WTC11 (cell line): ENCODE data around the gene ASIP. TPM values are rescaled to one million over a fixed set of nuclear protein-coding genes. Genes with fewer than 3 reads are reported as not detected.

Source experiments
- ATAC-seq: fragments of 200-7000 bp; cut with Tn5 transposase; 2 replicates; pipeline ENCODE4 v1.10.0; 2021; ENCODE audit warnings: mild to moderate bottlenecking, moderate library complexity
- CTCF ChIA-PET: fragments of 300-600 bp; sonication (Branson Sonifier 250); formaldehyde crosslinking; loops from one replicate; lab custom pipeline; 2021; ENCODE audit warnings: antibody characterized with exemption; lab: Charles Lee
- POLR2A ChIA-PET: fragments of 350-600 bp; sonication (Branson Sonifier 250); formaldehyde crosslinking; loops from one replicate; lab custom pipeline; 2021; ENCODE audit warnings: antibody characterized with exemption; lab: Charles Lee
- DNase-seq: peaks from one replicate; pipeline ENCODE4 v3.0.0; 2021; ENCODE audit warnings: low spot score
- H3K27ac Mint-ChIP-seq: 2 replicates; pipeline ENCODE4 v1.8.0; 2021; ENCODE audit warnings: mixed read lengths
- H3K27me3 Mint-ChIP-seq: 2 replicates; pipeline ENCODE4 v1.8.0; 2021; ENCODE audit warnings: low read depth, mild to moderate bottlenecking, moderate library complexity, mixed read lengths
- H3K36me3 Mint-ChIP-seq: 2 replicates; pipeline ENCODE4 v1.8.0; 2021; ENCODE audit warnings: mixed read lengths
- H3K4me1 Mint-ChIP-seq: 2 replicates; pipeline ENCODE4 v1.8.0; 2022; ENCODE audit warnings: mixed read lengths
- H3K4me3 Mint-ChIP-seq: 2 replicates; pipeline ENCODE4 v1.8.0; 2021; ENCODE audit warnings: mild to moderate bottlenecking, moderate library complexity, mixed read lengths
- H3K9me3 Mint-ChIP-seq: 2 replicates; pipeline ENCODE4 v1.8.0; 2021; ENCODE audit warnings: mixed read lengths
- ATF2 ChIP-seq: sonication (generic); formaldehyde crosslinking; IDR thresholded peaks from 2 replicates; pipeline ENCODE4 v1.8.1; 2022; ENCODE audit warnings: low read depth, missing genetic modification reagents, borderline replicate concordance
- CBFB ChIP-seq: sonication (generic); formaldehyde crosslinking; IDR thresholded peaks from 2 replicates; pipeline ENCODE4 v1.8.1; 2022; ENCODE audit warnings: mild to moderate bottlenecking, low read depth, missing genetic modification reagents
- FOXK1 ChIP-seq: sonication (generic); formaldehyde crosslinking; IDR thresholded peaks from 2 replicates; pipeline ENCODE4 v1.8.0; 2022; ENCODE audit warnings: mild to moderate bottlenecking, moderate library complexity, missing genetic modification reagents
- GRHL2 ChIP-seq: fragments of 250-450 bp; sonication (Bioruptor Pico); IDR thresholded peaks from 2 replicates; pipeline ENCODE4 v1.8.0; 2022; ENCODE audit warnings: mild to moderate bottlenecking, moderate library complexity; ENCODE audit not compliant: insufficient replicate concordance, severe bottlenecking
- IRF1 ChIP-seq: sonication (generic); formaldehyde crosslinking; IDR thresholded peaks from 2 replicates; pipeline ENCODE4 v1.8.0; 2023; ENCODE audit warnings: missing genetic modification reagents
- MLX ChIP-seq: sonication (generic); formaldehyde crosslinking; IDR thresholded peaks from 2 replicates; pipeline ENCODE4 v1.8.1; 2023; ENCODE audit warnings: mild to moderate bottlenecking, missing genetic modification reagents, moderate library complexity
- MYBL2 ChIP-seq: sonication (generic); formaldehyde crosslinking; IDR thresholded peaks from 2 replicates; pipeline ENCODE4 v1.8.1; 2023; ENCODE audit warnings: mild to moderate bottlenecking, moderate library complexity, missing genetic modification reagents
- PRDM15 ChIP-seq: sonication (generic); formaldehyde crosslinking; IDR thresholded peaks from 2 replicates; pipeline ENCODE4 v1.8.0; 2022; ENCODE audit warnings: missing genetic modification reagents
- TCF7 ChIP-seq: sonication (generic); formaldehyde crosslinking; IDR thresholded peaks from 2 replicates; pipeline ENCODE4 v1.8.0; 2022; ENCODE audit warnings: mild to moderate bottlenecking, low read depth, missing genetic modification reagents, moderate library complexity
- ZNF219 ChIP-seq: sonication (generic); formaldehyde crosslinking; IDR thresholded peaks from 2 replicates; pipeline ENCODE4 v1.8.0; 2023; ENCODE audit warnings: missing genetic modification reagents, mild to moderate bottlenecking, borderline replicate concordance
- ZNF232 ChIP-seq: sonication (generic); formaldehyde crosslinking; IDR thresholded peaks from 2 replicates; pipeline ENCODE4 v1.8.0; 2022; ENCODE audit warnings: mild to moderate bottlenecking, missing genetic modification reagents
- total RNA-seq: library from RNA; stranded (reverse); gene quantifications from 3 replicates; pipeline ENCODE4 v1.2.3, GENCODE V29; 2021
- TF ChIP-seq, protein P1 (sequence below): sonication (generic); formaldehyde crosslinking; IDR thresholded peaks from 2 replicates; pipeline ENCODE4 v1.8.1; 2022; ENCODE audit warnings: low read depth, mild to moderate bottlenecking, moderate library complexity, missing genetic modification reagents, borderline replicate concordance
- TF ChIP-seq, protein P2 (sequence below): fragments of 250-450 bp; sonication (Bioruptor Pico); IDR thresholded peaks from 2 replicates; pipeline ENCODE4 v1.8.0; 2021; ENCODE audit warnings: mild to moderate bottlenecking
- TF ChIP-seq, protein P3 (sequence below): sonication (generic); formaldehyde crosslinking; conservative IDR thresholded peaks from 2 replicates; pipeline ENCODE4 v1.8.1; 2023; ENCODE audit warnings: mild to moderate bottlenecking, low read depth, missing genetic modification reagents, moderate library complexity

Gene ASIP
- total RNA-seq, 1 experiment from 2014 or later = not detected

DNA sequence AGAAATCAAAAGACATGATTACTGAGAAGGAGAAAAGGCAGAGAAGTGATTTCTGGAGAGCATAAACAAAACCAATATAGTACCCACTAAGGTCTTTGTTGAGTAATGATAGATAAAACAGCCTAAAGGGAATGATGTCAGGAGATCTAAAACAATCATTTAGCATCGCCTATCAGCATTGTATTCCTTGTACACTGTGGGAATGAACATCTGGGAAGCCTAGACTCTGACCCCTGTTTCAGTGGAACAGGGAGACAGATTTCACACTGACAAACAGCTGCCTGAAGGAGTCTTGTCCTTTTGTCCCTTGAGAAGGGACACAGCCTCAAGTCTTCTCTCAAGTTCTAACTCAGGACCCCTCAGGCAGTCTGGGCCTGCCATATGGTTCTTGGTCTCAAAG, 1.7 kb downstream of the ASIP start (continued):
- TF ChIP-seq PRDM15 (CRISPR knock-in tag) (no peak), ATF2 (no peak), GRHL2 (CRISPR knock-in tag) (no peak), ZNF219 (CRISPR knock-in tag) (no peak), MLX (CRISPR knock-in tag) (no peak), TCF7 (no peak), FOXK1 (CRISPR knock-in tag) (no peak), CBFB (CRISPR knock-in tag) (no peak), MYBL2 (CRISPR knock-in tag) (no peak)
- TF ChIP-seq, protein P1, sequence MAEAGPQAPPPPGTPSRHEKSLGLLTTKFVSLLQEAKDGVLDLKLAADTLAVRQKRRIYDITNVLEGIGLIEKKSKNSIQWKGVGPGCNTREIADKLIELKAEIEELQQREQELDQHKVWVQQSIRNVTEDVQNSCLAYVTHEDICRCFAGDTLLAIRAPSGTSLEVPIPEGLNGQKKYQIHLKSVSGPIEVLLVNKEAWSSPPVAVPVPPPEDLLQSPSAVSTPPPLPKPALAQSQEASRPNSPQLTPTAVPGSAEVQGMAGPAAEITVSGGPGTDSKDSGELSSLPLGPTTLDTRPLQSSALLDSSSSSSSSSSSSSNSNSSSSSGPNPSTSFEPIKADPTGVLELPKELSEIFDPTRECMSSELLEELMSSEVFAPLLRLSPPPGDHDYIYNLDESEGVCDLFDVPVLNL (CRISPR knock-in tag) = no peak
- TF ChIP-seq, protein P2, sequence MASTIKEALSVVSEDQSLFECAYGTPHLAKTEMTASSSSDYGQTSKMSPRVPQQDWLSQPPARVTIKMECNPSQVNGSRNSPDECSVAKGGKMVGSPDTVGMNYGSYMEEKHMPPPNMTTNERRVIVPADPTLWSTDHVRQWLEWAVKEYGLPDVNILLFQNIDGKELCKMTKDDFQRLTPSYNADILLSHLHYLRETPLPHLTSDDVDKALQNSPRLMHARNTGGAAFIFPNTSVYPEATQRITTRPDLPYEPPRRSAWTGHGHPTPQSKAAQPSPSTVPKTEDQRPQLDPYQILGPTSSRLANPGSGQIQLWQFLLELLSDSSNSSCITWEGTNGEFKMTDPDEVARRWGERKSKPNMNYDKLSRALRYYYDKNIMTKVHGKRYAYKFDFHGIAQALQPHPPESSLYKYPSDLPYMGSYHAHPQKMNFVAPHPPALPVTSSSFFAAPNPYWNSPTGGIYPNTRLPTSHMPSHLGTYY (CRISPR knock-in tag) = no peak
- TF ChIP-seq, all 79 proteins: peak for 0

- ATAC-seq (no peak), DNase-seq (no peak)
- Mint-ChIP-seq H3K27me3 (peaks cover 4% of the 10 kb centered on the region; the same call in 1 of the 2 replicates), H3K4me3 (no peak overlapping the region), H3K4me1 (peaks cover 8% of the 10 kb centered on the region), H3K9me3 (peaks cover 2% of the 10 kb centered on the region), H3K36me3 (peaks cover under 1% of the 10 kb centered on the region; the same call in 1 of the 2 replicates), H3K27ac (no peak overlapping the region)
- ChIA-PET CTCF (interaction anchor here (1.5 kb wide), 1 partner anchor 53 kb away, joined by 3 read pairs; no protein-coding TSS in a partner anchor), POLR2A (no interaction called here)
- no peak for TF ChIP-seq IRF1
These were observed 2.2 kb downstream of the ASIP start for GRCh38 chr20:34243377-34243776.

DNA sequence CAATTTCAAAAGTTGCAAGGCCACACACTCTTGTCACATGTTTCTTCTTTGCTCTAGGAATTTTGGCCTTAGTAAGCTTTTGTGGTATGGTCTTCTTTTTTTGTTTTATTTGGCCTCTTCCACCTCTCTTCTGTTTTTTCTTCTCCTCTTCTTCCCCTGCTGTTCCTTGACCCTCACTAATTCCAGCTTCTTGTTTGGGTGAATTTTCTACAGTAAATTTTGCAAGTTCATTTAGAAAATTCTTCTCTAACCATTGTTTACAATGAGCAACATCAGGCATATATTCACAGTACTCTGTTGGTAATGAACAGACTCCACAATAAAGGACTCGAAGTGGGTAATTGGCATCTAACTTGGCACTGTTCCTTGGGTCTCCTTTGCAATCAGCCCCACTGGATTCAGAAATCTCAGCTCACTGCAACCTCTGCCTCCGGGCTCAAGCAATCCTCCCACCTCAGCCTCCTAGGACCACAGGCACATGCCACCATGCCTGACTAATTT, 5.0 kb downstream of the ASIP start:
- CTCF ChIA-PET = interaction anchor here (2.1 kb wide), 1 partner anchor 9 kb away, joined by 7 read pairs; no protein-coding TSS in a partner anchor
- Mint-ChIP-seq H3K4me1 (peaks cover 15% of the 10 kb centered on the region), H3K4me3 (no peak overlapping the region)
- TF ChIP-seq IRF1 (no peak), PRDM15 (CRISPR knock-in tag) (no peak), TCF7 (no peak), MYBL2 (CRISPR knock-in tag) (no peak), ZNF232 (CRISPR knock-in tag) (no peak)
- TF ChIP-seq, protein P3, sequence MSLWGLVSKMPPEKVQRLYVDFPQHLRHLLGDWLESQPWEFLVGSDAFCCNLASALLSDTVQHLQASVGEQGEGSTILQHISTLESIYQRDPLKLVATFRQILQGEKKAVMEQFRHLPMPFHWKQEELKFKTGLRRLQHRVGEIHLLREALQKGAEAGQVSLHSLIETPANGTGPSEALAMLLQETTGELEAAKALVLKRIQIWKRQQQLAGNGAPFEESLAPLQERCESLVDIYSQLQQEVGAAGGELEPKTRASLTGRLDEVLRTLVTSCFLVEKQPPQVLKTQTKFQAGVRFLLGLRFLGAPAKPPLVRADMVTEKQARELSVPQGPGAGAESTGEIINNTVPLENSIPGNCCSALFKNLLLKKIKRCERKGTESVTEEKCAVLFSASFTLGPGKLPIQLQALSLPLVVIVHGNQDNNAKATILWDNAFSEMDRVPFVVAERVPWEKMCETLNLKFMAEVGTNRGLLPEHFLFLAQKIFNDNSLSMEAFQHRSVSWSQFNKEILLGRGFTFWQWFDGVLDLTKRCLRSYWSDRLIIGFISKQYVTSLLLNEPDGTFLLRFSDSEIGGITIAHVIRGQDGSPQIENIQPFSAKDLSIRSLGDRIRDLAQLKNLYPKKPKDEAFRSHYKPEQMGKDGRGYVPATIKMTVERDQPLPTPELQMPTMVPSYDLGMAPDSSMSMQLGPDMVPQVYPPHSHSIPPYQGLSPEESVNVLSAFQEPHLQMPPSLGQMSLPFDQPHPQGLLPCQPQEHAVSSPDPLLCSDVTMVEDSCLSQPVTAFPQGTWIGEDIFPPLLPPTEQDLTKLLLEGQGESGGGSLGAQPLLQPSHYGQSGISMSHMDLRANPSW (CRISPR knock-in tag) = no peak

More for the DNA sequence above, 5.0 kb downstream of the ASIP start:
- Mint-ChIP-seq H3K27ac (no peak overlapping the region), H3K36me3 (no peaks in the 10 kb centered on the region), H3K9me3 (no peaks in the 10 kb centered on the region), H3K27me3 (no peaks in the 10 kb centered on the region)
- DNase-seq = no peak
- POLR2A ChIA-PET = no interaction called here
- no peak for ATAC-seq
